K562 (cell line): Measurements from ENCODE around the gene MTARC2. TPM values are rescaled to one million over a fixed set of nuclear protein-coding genes. Genes with fewer than 3 reads are reported as not detected.

Source experiments
- ATAC-seq: fragments of 200-7000 bp; cut with Tn5 transposase; 3 replicates; pipeline ENCODE4 v1.9.1; 2020; ENCODE audit warnings: moderate library complexity
- BruUV-seq: library from RNA; stranded (reverse); fragments of 400-500 nt; replicated peaks from 2 replicates; lab custom pipeline; 2021; lab: Mats Ljungman, UMichigan
- CTCF ChIA-PET: fragments of 300-600 bp; formaldehyde crosslinking; extraction: SDS; loops from one replicate; lab custom pipeline; 2021; ENCODE audit warnings: low intra/inter-chr PET ratio; lab: Yijun Ruan, JAX
- POLR2A ChIA-PET: fragments of 300-600, 350-650 bp; sonication (Branson Sonifier 250); formaldehyde crosslinking; extraction: SDS; loops from one replicate; lab custom pipeline; 2021; ENCODE audit warnings: antibody characterized with exemption, inconsistent platforms; lab: Yijun Ruan, JAX
- DNase-seq, 4 experiments: peaks; one replicate each; pipeline versions ENCODE4 v3.0.0 to v3.0.0-alpha.2; 2011 to 2018; ENCODE audit warnings: low spot score in 3 of 4, mixed read lengths in 3 of 4; ENCODE audit errors: extremely low read depth in 1 of 4
- FAIRE-seq: peaks from 2 replicates; lab custom pipeline; 2011; peaks lifted over from hg19 to GRCh38; lab: Jason Lieb, UNC
- H2AFZ ChIP-seq: 2 replicates; pipeline ENCODE4 v1.6.0; 2011; ENCODE audit warnings: low read depth, low read length, control low read depth, inconsistent platforms
- H3K27ac ChIP-seq: fragments of 200-600 bp; 3 replicates; pipeline ENCODE4 v1.8.0; 2011; ENCODE audit warnings: low read depth, mild to moderate bottlenecking, control low read depth, inconsistent platforms, low read length, moderate library complexity, mixed read lengths; ENCODE audit errors: extremely low read depth
- H3K27me3 ChIP-seq, 2 experiments: fragments of 300-600 bp in 1 of 2; 2 replicates in 1 of 2; 3 replicates in 1 of 2; pipeline versions ENCODE4 v1.6.0 to v1.8.0; 2011; ENCODE audit warnings: inconsistent platforms in 2 of 2, low read length in 2 of 2, mild to moderate bottlenecking in 1 of 2, mixed read lengths in 1 of 2, moderate library complexity in 1 of 2; ENCODE audit not compliant: control insufficient read depth in 2 of 2, insufficient read depth in 2 of 2
- H3K36me3 ChIP-seq: fragments of 300-600 bp; 3 replicates; pipeline ENCODE4 v1.8.0; 2011; ENCODE audit warnings: mild to moderate bottlenecking, low read length, inconsistent platforms; ENCODE audit not compliant: control insufficient read depth, insufficient read depth
- H3K4me1 ChIP-seq, 2 experiments: fragments of 200-600 bp in 1 of 2; replicated peaks in 1 of 2; 2 replicates in 1 of 2; 3 replicates in 1 of 2; pipeline versions ENCODE4 v1.5.1 to v1.8.0; 2011; ENCODE audit warnings: inconsistent platforms in 2 of 2, low read length in 2 of 2, mild to moderate bottlenecking in 1 of 2, mixed read lengths in 1 of 2, moderate library complexity in 1 of 2; ENCODE audit not compliant: control insufficient read depth in 2 of 2, insufficient read depth in 2 of 2
- H3K4me2 ChIP-seq: 2 replicates; pipeline ENCODE4 v1.6.1; 2011; ENCODE audit warnings: low read length, control low read depth, inconsistent platforms, mixed read lengths; ENCODE audit not compliant: insufficient read depth
- H3K4me3 ChIP-seq: fragments of 200-600 bp; sonication (generic), shearing (Covaris generic); 2 replicates; pipeline ENCODE4 v1.5.1; 2016; ENCODE audit warnings: control low read depth, inconsistent platforms
- H3K79me2 ChIP-seq: fragments of 200-600 bp; 3 replicates; pipeline ENCODE4 v1.8.0; 2011; ENCODE audit warnings: low read length, inconsistent platforms; ENCODE audit not compliant: control insufficient read depth, insufficient read depth
- H3K9ac ChIP-seq, 2 experiments: 2 replicates each; pipeline versions ENCODE4 v1.6.0 to v1.6.1; 2011; ENCODE audit warnings: low read depth in 2 of 2, low read length in 2 of 2, control low read depth in 1 of 2, inconsistent platforms in 1 of 2, mild to moderate bottlenecking in 1 of 2, mixed read lengths in 1 of 2; ENCODE audit not compliant: insufficient read depth in 1 of 2
- H3K9me1 ChIP-seq: one replicate; pipeline ENCODE4 v1.6.0; 2011; ENCODE audit warnings: inconsistent platforms, mild to moderate bottlenecking, low read length, moderate library complexity; ENCODE audit not compliant: control insufficient read depth, insufficient read depth
- H3K9me3 ChIP-seq: replicated peaks from 2 replicates; pipeline ENCODE4 v1.5.1; 2011; ENCODE audit warnings: low read depth, low read length, inconsistent platforms; ENCODE audit not compliant: control insufficient read depth, insufficient read depth
- H4K20me1 ChIP-seq: replicated peaks from 2 replicates; pipeline ENCODE4 v1.6.1; 2011; ENCODE audit warnings: low read length, inconsistent platforms, mixed read lengths; ENCODE audit not compliant: control insufficient read depth, insufficient read depth
- ARHGAP35 ChIP-seq: fragments of 450-650 bp; IDR thresholded peaks from 2 replicates; pipeline ENCODE4 v1.6.1; 2018; ENCODE audit not compliant: partially characterized antibody
- ARID1B ChIP-seq: fragments of 450-650 bp; IDR thresholded peaks from 2 replicates; pipeline ENCODE4 v1.6.1; 2016; ENCODE audit warnings: antibody characterized with exemption, mild to moderate bottlenecking, inconsistent platforms
- ETV1 ChIP-seq: fragments of 450-650 bp; conservative IDR thresholded peaks from 2 replicates; pipeline ENCODE4 v1.6.1; 2016; ENCODE audit warnings: missing genetic modification characterization, control low read depth, low read depth, missing compliant biosample characterization
- HDAC2 ChIP-seq: fragments of 450-650 bp; IDR thresholded peaks from 2 replicates; pipeline ENCODE4 v1.6.1; 2016; ENCODE audit warnings: mild to moderate bottlenecking
- HEY1 ChIP-seq: fragments of 250-450 bp; sonication (Bioruptor Pico); IDR thresholded peaks from 2 replicates; pipeline ENCODE4 v1.5.0; 2020; ENCODE audit warnings: mild to moderate bottlenecking, moderate library complexity, borderline replicate concordance
- IFI16 ChIP-seq: fragments of 250-450 bp; sonication (Bioruptor Pico); IDR thresholded peaks from 2 replicates; pipeline ENCODE4 v2.1.2; 2022; ENCODE audit warnings: mild to moderate bottlenecking, inconsistent platforms
- MTA3 ChIP-seq: fragments of 450-650 bp; formaldehyde crosslinking; IDR thresholded peaks from 2 replicates; pipeline ENCODE4 v1.6.1; 2017; ENCODE audit warnings: mild to moderate bottlenecking, borderline replicate concordance
- NFE2 ChIP-seq: IDR thresholded peaks from 2 replicates; pipeline ENCODE4 v1.6.1; 2014; ENCODE audit warnings: antibody characterized with exemption, low read depth
- SMARCC2 ChIP-seq: fragments of 450-650 bp; IDR thresholded peaks from 2 replicates; pipeline ENCODE4 v1.6.1; 2017; ENCODE audit warnings: antibody characterized with exemption, moderate library complexity, mild to moderate bottlenecking, low read depth
- ZNF197 ChIP-seq: fragments of 200-800 bp; sonication (Bioruptor generic); IDR thresholded peaks from 2 replicates; pipeline ENCODE4 v1.6.1; 2016; ENCODE audit warnings: low read depth, missing genetic modification characterization, missing compliant biosample characterization
- ZNF696 ChIP-seq: fragments of 250-450 bp; sonication (Bioruptor Pico); conservative IDR thresholded peaks from 2 replicates; pipeline ENCODE4 v1.4.0; 2020; ENCODE audit warnings: mild to moderate bottlenecking, moderate library complexity
- WGBS: fragments of 100-300 bp; shearing (Covaris generic); methylation state at CpG from one replicate; pipeline ENCODE4 v1.1.6; 2016; ENCODE audit warnings: low coverage, mixed read lengths; ENCODE audit not compliant: insufficient coverage; ENCODE audit errors: missing lambda C conversion rate; 5-methylcytosine and 5-hydroxymethylcytosine counted together
- in situ Hi-C: fragments of 300-500 bp; cut with MboI; formaldehyde crosslinking; loops from 4 replicates; pipeline ENCODE4 v1.15.0; 2018; ENCODE audit warnings: inconsistent platforms, mixed read lengths
- intact Hi-C: fragments of 100-400 bp; cut with micrococcal nuclease; formaldehyde crosslinking; loops from 2 replicates; pipeline ENCODE4 v1.14.2; 2022
- polyA plus RNA-seq, 8 experiments: library from polyadenylated mRNA; depleted of rRNA in 4 of 8; stranded (reverse) in 5 of 8; unstranded in 3 of 8; fragments of >200 nt; fragmentation: Nextera tagmentation in 2 of 8; fragmentation: Illumina TruSeq in 1 of 8; extraction: Ambion mirVana in 2 of 8; extraction: Trizol in 1 of 8; gene quantifications; 2 replicates each; pipeline versions ENCODE4 v1.2.1 to v1.2.3, GENCODE V29; 2011 to 2014; ENCODE audit warnings: inconsistent platforms in 1 of 8, missing spikeins in 1 of 8
- total RNA-seq, 7 experiments: library from RNA; depleted of rRNA in 6 of 7; stranded (reverse); fragments of >200 nt in 6 of 7; fragmentation: Illumina TruSeq in 2 of 7; extraction: Trizol in 2 of 7; gene quantifications; 2 replicates each; pipeline versions ENCODE4 v1.2.1 to v1.2.3, GENCODE V29; 2011 to 2021; ENCODE audit warnings: low replicate concordance in 1 of 7
- TF ChIP-seq, protein P1 (sequence below): fragments of 250-450 bp; sonication (Bioruptor Pico); IDR thresholded peaks from 2 replicates; pipeline ENCODE4 v1.5.0; 2021
- TF ChIP-seq, protein P2 (sequence below): fragments of 450-650 bp; formaldehyde crosslinking; IDR thresholded peaks from 2 replicates; pipeline ENCODE4 v1.4.0; 2022; ENCODE audit warnings: mild to moderate bottlenecking, moderate library complexity
- TF ChIP-seq, protein P3 (sequence below): fragments of 450-650 bp; IDR thresholded peaks from 2 replicates; pipeline ENCODE4 v1.6.1; 2016; ENCODE audit warnings: low read depth

MTARC2 gene
- total and polyA plus RNA-seq, 9 of the 15 experiments (the other 6 are each of a cell fraction or from before 2014, with no cell fraction given) = 0.03 to 0.35 TPM; not detected in 7

DNA sequence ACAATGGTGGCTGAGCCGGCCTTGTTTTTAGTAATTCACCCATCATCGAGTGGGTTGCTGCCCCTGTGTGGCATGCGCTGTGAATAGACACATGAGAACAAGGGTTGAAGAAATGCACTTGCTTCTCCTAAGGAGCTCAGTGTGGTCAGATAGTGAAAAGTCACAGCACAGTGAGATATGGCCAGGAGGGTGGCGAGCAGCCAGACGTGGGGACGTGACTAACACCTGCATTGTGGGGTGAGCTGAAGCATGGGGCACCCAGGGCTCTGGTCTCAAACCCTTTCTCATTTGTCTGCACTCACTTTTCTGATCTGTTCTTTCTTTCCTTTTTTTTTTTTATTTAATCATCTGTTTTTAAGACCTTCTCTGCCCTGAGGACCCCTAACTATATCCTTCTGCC is 52.1 kb downstream of the MTARC2 start:
- Histone ChIP-seq H3K4me3 (no peak overlapping the region), H3K27ac (no peak overlapping the region), H3K9me1 (no peaks in the 10 kb centered on the region), H3K9ac (no peak overlapping the region), H3K79me2 (no peaks in the 10 kb centered on the region), H3K4me1 (no peaks in the 10 kb centered on the region), H3K36me3 (no peaks in the 10 kb centered on the region), H3K27me3 (peaks cover 5 to 20% of the 10 kb centered on the region in 2 experiments; a peak in 3 of 5 replicates), H3K4me2 (no peak overlapping the region), H2AFZ (no peak overlapping the region), H4K20me1 (no peaks in the 10 kb centered on the region), H3K9me3 (no peaks in the 10 kb centered on the region)
- ATAC-seq (no peak; the same call in 2 of the 3 replicates), DNase-seq (no peak), FAIRE-seq (no peak)
- 2% methylated on average over 6 of the region's 6 CpGs for WGBS
- ChIA-PET POLR2A (no interaction called here), CTCF (interaction anchor here (1.0 kb wide), 1 partner anchor 134 kb away, joined by 3 read pairs; no protein-coding TSS in a partner anchor)
- in situ Hi-C loops (no loop called here), intact Hi-C loops (no loop called here)
- BruUV-seq = no TSS peak
- no peak for TF ChIP-seq ARID1B
- no peak for TF ChIP-seq HDAC2
- TF ChIP-seq HEY1 (CRISPR knock-in tag) = no peak
- TF ChIP-seq SMARCC2 = no peak
- TF ChIP-seq, protein P1, sequence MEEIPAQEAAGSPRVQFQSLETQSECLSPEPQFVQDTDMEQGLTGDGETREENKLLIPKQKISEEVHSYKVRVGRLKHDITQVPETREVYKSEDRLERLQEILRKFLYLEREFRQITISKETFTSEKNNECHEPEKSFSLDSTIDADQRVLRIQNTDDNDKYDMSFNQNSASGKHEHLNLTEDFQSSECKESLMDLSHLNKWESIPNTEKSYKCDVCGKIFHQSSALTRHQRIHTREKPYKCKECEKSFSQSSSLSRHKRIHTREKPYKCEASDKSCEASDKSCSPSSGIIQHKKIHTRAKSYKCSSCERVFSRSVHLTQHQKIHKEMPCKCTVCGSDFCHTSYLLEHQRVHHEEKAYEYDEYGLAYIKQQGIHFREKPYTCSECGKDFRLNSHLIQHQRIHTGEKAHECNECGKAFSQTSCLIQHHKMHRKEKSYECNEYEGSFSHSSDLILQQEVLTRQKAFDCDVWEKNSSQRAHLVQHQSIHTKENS (CRISPR knock-in tag) = no peak
- TF ChIP-seq IFI16 (CRISPR knock-in tag) = no peak
- TF ChIP-seq, protein P2, sequence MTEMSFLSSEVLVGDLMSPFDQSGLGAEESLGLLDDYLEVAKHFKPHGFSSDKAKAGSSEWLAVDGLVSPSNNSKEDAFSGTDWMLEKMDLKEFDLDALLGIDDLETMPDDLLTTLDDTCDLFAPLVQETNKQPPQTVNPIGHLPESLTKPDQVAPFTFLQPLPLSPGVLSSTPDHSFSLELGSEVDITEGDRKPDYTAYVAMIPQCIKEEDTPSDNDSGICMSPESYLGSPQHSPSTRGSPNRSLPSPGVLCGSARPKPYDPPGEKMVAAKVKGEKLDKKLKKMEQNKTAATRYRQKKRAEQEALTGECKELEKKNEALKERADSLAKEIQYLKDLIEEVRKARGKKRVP (CRISPR knock-in tag) = no peak
- no peak for TF ChIP-seq ZNF696 (CRISPR knock-in tag)
- TF ChIP-seq ARHGAP35 = no peak
- no peak for TF ChIP-seq NFE2
- TF ChIP-seq MTA3 = no peak
- TF ChIP-seq, protein P3, sequence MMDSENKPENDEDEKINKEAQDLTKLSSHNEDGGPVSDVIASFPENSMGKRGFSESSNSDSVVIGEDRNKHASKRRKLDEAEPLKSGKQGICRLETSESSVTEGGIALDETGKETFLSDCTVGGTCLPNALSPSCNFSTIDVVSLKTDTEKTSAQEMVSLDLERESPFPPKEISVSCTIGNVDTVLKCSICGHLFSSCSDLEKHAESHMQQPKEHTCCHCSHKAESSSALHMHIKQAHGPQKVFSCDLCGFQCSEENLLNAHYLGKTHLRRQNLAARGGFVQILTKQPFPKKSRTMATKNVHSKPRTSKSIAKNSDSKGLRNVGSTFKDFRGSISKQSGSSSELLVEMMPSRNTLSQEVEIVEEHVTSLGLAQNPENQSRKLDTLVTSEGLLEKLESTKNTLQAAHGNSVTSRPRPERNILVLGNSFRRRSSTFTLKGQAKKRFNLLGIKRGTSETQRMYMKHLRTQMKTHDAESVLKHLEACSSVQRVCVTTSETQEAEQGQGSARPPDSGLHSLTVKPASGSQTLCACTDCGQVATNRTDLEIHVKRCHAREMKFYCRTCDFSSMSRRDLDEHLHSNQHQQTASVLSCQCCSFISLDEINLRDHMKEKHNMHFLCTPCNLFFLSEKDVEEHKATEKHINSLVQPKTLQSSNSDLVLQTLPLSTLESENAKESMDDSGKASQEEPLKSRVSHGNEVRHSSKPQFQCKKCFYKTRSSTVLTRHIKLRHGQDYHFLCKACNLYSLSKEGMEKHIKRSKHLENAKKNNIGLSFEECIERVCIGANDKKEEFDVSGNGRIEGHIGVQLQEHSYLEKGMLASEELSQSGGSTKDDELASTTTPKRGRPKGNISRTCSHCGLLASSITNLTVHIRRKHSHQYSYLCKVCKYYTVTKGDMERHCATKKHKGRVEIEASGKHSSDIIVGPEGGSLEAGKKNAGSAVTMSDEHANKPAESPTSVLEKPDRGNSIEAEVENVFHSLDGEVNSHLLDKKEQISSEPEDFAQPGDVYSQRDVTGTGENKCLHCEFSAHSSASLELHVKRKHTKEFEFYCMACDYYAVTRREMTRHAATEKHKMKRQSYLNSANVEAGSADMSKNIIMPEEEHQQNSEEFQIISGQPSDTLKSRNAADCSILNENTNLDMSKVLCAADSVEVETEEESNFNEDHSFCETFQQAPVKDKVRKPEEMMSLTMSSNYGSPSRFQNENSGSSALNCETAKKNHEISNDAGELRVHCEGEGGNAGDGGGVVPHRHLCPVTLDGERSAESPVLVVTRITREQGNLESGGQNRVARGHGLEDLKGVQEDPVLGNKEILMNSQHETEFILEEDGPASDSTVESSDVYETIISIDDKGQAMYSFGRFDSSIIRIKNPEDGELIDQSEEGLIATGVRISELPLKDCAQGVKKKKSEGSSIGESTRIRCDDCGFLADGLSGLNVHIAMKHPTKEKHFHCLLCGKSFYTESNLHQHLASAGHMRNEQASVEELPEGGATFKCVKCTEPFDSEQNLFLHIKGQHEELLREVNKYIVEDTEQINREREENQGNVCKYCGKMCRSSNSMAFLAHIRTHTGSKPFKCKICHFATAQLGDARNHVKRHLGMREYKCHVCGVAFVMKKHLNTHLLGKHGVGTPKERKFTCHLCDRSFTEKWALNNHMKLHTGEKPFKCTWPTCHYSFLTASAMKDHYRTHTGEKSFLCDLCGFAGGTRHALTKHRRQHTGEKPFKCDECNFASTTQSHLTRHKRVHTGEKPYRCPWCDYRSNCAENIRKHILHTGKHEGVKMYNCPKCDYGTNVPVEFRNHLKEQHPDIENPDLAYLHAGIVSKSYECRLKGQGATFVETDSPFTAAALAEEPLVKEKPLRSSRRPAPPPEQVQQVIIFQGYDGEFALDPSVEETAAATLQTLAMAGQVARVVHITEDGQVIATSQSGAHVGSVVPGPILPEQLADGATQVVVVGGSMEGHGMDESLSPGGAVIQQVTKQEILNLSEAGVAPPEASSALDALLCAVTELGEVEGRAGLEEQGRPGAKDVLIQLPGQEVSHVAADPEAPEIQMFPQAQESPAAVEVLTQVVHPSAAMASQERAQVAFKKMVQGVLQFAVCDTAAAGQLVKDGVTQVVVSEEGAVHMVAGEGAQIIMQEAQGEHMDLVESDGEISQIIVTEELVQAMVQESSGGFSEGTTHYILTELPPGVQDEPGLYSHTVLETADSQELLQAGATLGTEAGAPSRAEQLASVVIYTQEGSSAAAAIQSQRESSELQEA = no peak
- TF ChIP-seq ETV1 (tag) = no peak
- TF ChIP-seq ZNF197 (CRISPR knock-in tag) = no peak
